Activated CD4-positive, alpha-beta memory T cell treated with anti-CD3 and anti-CD28 coated beads for 36 hours (primary cell): ENCODE results near the gene SAMD5. TPM values are rescaled to one million over a fixed set of nuclear protein-coding genes. Genes with fewer than 3 reads are reported as not detected.

Source experiments
- CTCF ChIA-PET: fragments of 350-600 bp; sonication (Branson Sonifier 250); formaldehyde crosslinking; loops from one replicate; lab custom pipeline; 2021; ENCODE audit warnings: antibody characterized with exemption, inconsistent platforms; lab: Charles Lee
- POLR2A ChIA-PET: fragments of 350-600 bp; sonication (Branson Sonifier 250); formaldehyde crosslinking; loops from one replicate; lab custom pipeline; 2021; ENCODE audit warnings: antibody characterized with exemption; lab: Charles Lee
- DNase-seq: peaks from one replicate; pipeline ENCODE4 v3.0.0-alpha.2; 2020
- H3K27ac Mint-ChIP-seq: one replicate; pipeline ENCODE4 v1.8.0; 2021; ENCODE audit warnings: mixed read lengths
- H3K27me3 Mint-ChIP-seq: one replicate; pipeline ENCODE4 v1.8.0; 2021; ENCODE audit warnings: mixed read lengths
- H3K36me3 Mint-ChIP-seq: one replicate; pipeline ENCODE4 v1.8.0; 2021; ENCODE audit warnings: mixed read lengths
- H3K4me1 Mint-ChIP-seq: one replicate; pipeline ENCODE4 v1.8.0; 2021; ENCODE audit warnings: low read depth, mixed read lengths
- H3K4me3 Mint-ChIP-seq: one replicate; pipeline ENCODE4 v1.8.0; 2021; ENCODE audit warnings: mild to moderate bottlenecking, mixed read lengths
- H3K9me3 Mint-ChIP-seq: one replicate; pipeline ENCODE4 v1.8.0; 2021; ENCODE audit warnings: mixed read lengths
- intact Hi-C: fragments of 100-400 bp; cut with micrococcal nuclease; formaldehyde crosslinking; loops from one replicate; pipeline ENCODE4 v1.15.1; 2023
- total RNA-seq, 2 experiments: library from RNA; stranded (reverse); gene quantifications; one replicate each; pipeline ENCODE4 v1.2.3, GENCODE V29; 2021

The SAMD5 gene
- total RNA-seq = under 1 TPM; 0.02 to 0.12 TPM

DNA sequence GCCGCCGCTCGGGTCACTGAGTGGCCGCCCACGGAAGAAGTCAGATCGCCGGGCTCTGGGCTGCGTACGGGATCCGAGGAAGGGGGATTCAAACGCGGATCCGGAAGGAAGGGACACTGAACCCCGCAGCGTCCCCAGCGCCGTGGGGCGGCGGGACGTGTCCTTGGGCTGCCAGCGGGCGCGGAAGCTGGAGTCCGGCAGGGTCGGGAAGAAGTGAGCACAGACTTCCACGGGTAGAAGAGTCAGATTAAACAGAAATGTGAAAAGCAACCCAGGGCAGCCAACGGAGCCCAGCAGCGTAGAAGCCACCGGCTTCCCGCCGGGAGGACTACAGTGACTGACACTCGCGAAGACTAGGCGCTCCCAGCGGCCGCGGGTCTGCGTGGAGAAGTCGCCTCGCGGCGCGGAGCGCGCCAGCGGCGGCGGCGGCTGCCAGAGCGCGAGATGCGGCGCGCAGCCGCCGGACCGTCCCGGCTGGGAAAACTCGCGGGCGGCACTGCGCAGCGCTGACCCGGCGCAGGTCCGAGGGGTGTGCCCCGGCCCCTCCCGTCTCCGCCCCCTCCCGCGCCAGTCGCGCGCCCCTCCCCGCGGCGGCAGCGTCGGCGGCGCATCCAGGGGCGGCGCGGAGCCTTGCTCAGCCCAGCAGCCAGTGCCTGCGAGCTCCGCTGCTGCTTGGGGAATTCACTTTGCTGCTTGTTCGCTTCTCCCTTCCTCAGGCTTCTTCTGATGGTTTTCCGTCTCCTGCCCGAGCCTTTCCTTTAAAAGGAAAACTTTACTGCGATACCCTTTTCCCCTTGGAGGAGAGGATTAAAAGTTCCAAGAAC lies at the start of gene SAMD5:
Gene SAMD5, plus strand, starts transcription at position 649 of the 824 bp plus-strand sequence. CDS start 239 bp downstream, outside the sequence.
- Mint-ChIP-seq H3K4me1 (peaks cover 17% of the 10 kb centered on the region), H3K4me3 (peak within 1 kb of the TSS; percentile 70), H3K36me3 (no peaks in the 10 kb centered on the region), H3K27ac (no peak within 1 kb of the TSS), H3K27me3 (peaks cover 54% of the 10 kb centered on the region), H3K9me3 (no peaks in the 10 kb centered on the region)
- DNase-seq = peak; percentile 34
- CTCF ChIA-PET = interaction anchor here (1.0 to 1.5 kb wide), 7 partner anchors 125 to 956 kb away, joined by 3 to 24 read pairs (median 3); no protein-coding TSS in a partner anchor
- intact Hi-C loops = loop anchor here (5.0 kb wide), 3 partner anchors 651 to 954 kb away; no protein-coding TSS in a partner anchor
- POLR2A ChIA-PET = no interaction called here

DNA sequence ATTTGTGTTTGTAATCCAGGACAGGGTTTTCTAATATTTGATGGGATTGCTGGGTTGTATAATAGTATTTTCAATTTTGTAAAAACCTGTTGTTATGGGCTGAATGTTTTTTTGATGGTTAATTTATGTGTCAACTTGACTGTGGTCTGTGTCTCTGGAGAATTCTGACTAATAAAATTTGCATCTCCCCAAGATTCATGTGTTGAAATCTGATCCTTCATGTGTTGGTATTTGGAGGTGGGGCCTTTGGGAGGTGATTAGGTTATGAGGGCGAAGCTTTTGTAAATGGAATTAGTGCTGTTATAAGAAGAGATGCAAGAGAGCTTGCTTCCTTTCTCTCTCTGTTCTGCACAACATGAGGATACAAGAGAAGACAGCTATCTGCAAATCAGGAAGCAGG lies 48.7 kb upstream of the SAMD5 start:
- Mint-ChIP-seq H3K4me1 (no peaks in the 10 kb centered on the region), H3K27me3 (peaks cover 5% of the 10 kb centered on the region), H3K36me3 (no peaks in the 10 kb centered on the region), H3K4me3 (no peak overlapping the region), H3K27ac (no peak overlapping the region), H3K9me3 (peaks cover 4% of the 10 kb centered on the region)
- no peak for DNase-seq
- intact Hi-C loops = no loop called here
- POLR2A ChIA-PET = no interaction called here
- CTCF ChIA-PET = no interaction called here

DNA sequence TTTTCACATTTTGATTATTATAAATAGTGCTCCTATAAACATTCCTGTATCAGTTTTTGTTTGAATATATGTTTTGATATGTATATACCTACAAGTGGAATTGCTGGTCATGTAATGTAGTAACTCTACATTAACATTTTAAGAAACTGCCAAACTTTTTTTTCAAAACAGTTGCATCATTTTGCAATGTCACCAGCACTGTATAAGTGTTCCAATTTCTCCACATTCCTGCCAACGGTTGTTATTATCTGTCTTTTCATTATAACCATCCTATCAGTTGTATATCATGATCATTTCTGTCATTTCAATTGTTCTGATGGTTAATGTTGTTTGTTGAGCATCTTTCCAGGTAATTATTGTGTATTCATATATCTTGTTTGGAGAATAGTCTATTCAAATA lies 44.8 kb upstream of the SAMD5 start:
- CTCF ChIA-PET = no interaction called here
- Mint-ChIP-seq H3K4me3 (no peak overlapping the region), H3K9me3 (no peaks in the 10 kb centered on the region), H3K36me3 (no peaks in the 10 kb centered on the region), H3K4me1 (no peaks in the 10 kb centered on the region), H3K27ac (no peak overlapping the region), H3K27me3 (peaks cover 11% of the 10 kb centered on the region)
- intact Hi-C loops = no loop called here
- DNase-seq = no peak
- POLR2A ChIA-PET = no interaction called here

DNA sequence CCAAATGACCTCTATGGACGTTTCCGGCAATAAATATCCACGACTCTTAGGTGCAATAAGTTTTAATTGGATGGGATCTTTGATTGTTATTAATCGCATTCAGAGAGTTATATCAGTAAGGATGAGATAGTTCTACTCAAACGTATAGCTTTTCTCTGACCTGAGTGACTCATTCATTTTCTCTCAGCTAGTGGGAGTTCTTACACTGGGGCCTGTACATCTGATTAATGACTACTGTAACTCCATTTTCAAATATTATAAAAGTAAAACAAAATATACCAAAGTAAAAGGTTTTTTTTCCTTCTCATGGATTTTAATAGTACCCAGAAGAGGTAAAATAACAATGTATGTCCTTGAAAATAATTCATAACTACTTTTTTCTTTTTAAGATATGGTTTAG lies 41.1 kb upstream of the SAMD5 start:
- no peaks in the 10 kb centered on the region for H3K36me3 Mint-ChIP-seq
- no peak overlapping the region for H3K4me3 Mint-ChIP-seq
- ChIA-PET CTCF (no interaction called here), POLR2A (no interaction called here)
- H3K4me1 Mint-ChIP-seq = no peaks in the 10 kb centered on the region
- intact Hi-C loops = no loop called here
- no peak for DNase-seq
- H3K9me3 Mint-ChIP-seq = no peaks in the 10 kb centered on the region
- H3K27ac Mint-ChIP-seq = no peak overlapping the region
- H3K27me3 Mint-ChIP-seq = peaks cover 16% of the 10 kb centered on the region

DNA sequence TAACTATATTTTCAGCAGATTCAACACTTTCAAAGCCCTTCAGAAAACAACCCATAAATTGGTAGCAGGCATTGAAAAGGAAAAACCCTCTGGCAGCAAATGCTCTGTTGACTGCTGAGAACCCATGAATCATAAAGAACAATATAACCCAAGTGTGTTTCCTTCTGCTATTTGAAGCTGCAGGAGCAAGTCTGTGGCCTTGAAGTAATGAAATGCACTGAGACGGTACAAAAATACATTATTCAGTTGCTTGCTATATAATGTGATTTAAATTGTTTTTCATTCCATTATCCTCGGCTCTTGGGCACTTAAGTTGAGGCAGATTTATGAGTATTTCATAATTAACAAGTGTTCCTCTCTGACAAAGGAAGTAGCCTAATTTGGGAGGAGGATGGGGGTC lies 40.6 kb upstream of the SAMD5 start:
- Mint-ChIP-seq H3K27me3 (peaks cover 16% of the 10 kb centered on the region), H3K4me1 (no peaks in the 10 kb centered on the region), H3K27ac (no peak overlapping the region), H3K36me3 (no peaks in the 10 kb centered on the region), H3K9me3 (no peaks in the 10 kb centered on the region), H3K4me3 (no peak overlapping the region)
- POLR2A ChIA-PET = no interaction called here
- intact Hi-C loops = no loop called here
- CTCF ChIA-PET = no interaction called here
- DNase-seq = no peak

DNA sequence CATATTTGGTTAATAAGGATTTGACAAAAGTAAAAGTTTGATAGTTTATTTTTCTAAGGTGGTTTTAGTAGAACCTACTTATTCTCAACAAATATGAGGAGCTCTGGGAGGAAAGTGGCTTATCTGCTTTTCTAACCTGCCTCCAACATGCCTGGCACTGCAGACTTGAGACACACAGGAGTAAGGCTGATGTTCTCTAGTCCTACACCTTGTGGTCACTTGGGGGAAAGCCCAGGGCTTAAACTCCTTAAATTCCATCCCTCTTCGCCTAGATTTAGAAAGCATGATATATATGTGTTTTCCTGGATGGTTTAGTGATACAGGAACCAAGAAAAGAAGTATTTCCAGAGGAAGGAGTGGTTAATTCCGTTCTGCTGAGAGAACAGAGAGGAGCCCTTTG lies 39.9 kb upstream of the SAMD5 start:
- intact Hi-C loops = no loop called here
- H3K36me3 Mint-ChIP-seq = no peaks in the 10 kb centered on the region
- POLR2A ChIA-PET = no interaction called here
- H3K4me3 Mint-ChIP-seq = no peak overlapping the region
- CTCF ChIA-PET = no interaction called here
- H3K4me1 Mint-ChIP-seq = no peaks in the 10 kb centered on the region
- peaks cover 5% of the 10 kb centered on the region for H3K9me3 Mint-ChIP-seq
- H3K27ac Mint-ChIP-seq = no peak overlapping the region
- no peak for DNase-seq
- H3K27me3 Mint-ChIP-seq = peaks cover 16% of the 10 kb centered on the region

DNA sequence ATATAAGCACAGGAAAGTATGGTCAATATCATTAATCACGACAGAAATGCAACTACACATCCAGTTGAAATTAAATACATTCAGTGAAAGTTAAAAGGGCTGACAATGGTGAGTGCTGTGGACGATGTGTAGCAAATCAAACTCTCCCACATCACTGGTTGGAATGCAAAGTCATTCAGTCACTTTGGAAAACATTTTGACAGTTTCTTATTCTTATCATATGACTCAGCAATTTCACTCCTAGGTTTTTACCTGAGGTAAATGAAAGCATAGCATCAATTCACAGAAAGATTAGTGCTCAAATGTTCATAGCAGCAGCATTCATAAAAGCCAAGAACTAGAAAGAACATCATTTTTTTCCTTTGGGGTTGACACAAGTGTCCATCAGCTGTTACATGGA lies 28.6 kb upstream of the SAMD5 start:
- H3K9me3 Mint-ChIP-seq = peaks cover 2% of the 10 kb centered on the region
- H3K36me3 Mint-ChIP-seq = no peaks in the 10 kb centered on the region
- no peak for DNase-seq
- ChIA-PET CTCF (no interaction called here), POLR2A (no interaction called here)
- intact Hi-C loops = no loop called here
- no peak overlapping the region for H3K27ac Mint-ChIP-seq
- H3K4me1 Mint-ChIP-seq = no peaks in the 10 kb centered on the region
- H3K27me3 Mint-ChIP-seq = peaks cover 2% of the 10 kb centered on the region
- no peak overlapping the region for H3K4me3 Mint-ChIP-seq

DNA sequence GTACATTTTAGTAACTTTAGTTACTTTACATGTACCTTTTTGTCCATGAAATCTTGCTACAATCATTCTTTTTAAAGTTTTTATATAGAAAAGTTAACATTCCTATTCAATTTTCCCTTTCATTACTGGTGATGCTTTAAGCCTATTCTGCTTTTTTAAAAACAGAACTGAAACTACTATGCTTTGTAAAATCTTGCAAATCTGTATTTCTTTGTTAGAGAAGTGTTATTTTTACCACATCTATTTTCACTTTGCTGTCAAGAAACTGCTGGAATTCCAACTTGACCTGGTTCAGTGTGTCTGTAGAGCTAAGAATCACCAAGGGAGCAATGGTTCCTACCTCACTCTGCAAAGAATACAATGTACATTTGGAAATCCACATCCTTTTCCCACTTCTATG lies 21.8 kb upstream of the SAMD5 start:
- peaks cover 2% of the 10 kb centered on the region for H3K9me3 Mint-ChIP-seq
- CTCF ChIA-PET = no interaction called here
- DNase-seq = no peak
- H3K36me3 Mint-ChIP-seq = no peaks in the 10 kb centered on the region
- POLR2A ChIA-PET = no interaction called here
- no peak overlapping the region for H3K27ac Mint-ChIP-seq
- no peak overlapping the region for H3K4me3 Mint-ChIP-seq
- intact Hi-C loops = no loop called here
- peaks cover 7% of the 10 kb centered on the region for H3K27me3 Mint-ChIP-seq
- no peaks in the 10 kb centered on the region for H3K4me1 Mint-ChIP-seq

DNA sequence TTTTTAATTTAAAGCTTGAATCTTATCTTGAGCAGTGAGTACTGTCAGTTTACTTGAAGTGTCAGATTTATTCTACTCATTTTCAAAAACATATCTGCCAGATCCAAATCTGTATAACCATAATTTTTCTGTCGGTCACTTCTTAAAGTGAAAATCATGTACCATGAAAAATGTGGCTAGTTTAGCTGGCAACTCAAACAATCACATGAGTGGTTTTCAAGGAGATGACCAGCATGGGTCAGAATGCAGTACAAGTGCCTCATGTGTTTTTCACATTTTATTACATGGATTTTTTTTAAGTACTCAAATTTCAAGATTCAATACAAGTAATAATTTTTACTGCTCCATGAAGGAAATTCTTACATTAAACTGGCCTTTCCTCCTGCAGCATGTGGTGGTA lies 11.0 kb upstream of the SAMD5 start:
- Mint-ChIP-seq H3K4me3 (no peak overlapping the region), H3K27me3 (peaks cover 15% of the 10 kb centered on the region), H3K9me3 (no peaks in the 10 kb centered on the region), H3K36me3 (no peaks in the 10 kb centered on the region), H3K27ac (no peak overlapping the region), H3K4me1 (no peaks in the 10 kb centered on the region)
- DNase-seq = no peak
- intact Hi-C loops = no loop called here
- ChIA-PET CTCF (no interaction called here), POLR2A (no interaction called here)

DNA sequence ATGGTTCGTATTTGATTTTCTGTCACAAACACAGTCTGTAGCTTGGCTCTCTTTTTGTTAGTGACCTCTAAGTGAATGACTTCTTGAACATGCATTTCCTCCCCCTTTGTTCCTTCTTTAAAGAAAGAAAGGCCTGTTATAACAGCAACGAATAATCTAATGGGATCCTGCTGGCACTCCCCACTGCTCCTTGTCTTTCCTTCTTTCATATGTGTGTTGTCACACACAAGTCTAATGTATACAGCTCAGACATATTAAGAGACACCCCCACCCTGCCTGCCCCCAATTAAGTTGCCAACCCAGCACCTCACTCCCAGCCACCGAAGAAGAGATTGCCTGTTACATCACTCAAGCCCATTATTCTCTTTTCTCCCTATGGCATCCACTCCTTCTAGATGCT lies 4.9 kb upstream of the SAMD5 start:
- DNase-seq = no peak
- Mint-ChIP-seq H3K27ac (no peak overlapping the region), H3K36me3 (no peaks in the 10 kb centered on the region), H3K4me3 (no peak overlapping the region), H3K9me3 (no peaks in the 10 kb centered on the region), H3K27me3 (peaks cover 47% of the 10 kb centered on the region), H3K4me1 (peaks cover 11% of the 10 kb centered on the region)
- CTCF ChIA-PET = interaction anchor here (1.6 kb wide), 1 partner anchor 11 kb away, joined by 3 read pairs; no protein-coding TSS in a partner anchor
- intact Hi-C loops = no loop called here
- POLR2A ChIA-PET = no interaction called here

DNA sequence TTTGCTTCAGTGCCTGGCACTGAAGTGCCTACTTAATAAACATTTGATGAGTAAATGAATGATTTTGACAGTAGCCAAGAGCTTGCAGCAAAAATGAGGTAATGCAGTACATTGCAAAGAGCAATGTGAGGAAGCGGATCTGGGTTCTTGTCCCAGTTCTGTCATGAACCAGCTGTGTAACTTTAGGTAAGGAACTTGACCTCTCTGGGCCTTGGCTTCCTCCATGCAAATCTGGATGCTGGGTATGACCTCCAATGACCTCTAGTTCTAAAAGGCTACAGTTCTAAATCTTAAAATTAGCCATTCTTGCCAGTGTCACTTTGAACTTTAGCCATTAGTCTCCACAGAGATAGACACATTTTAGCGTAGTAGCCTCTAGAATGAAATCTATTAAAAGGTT lies 3.6 kb upstream of the SAMD5 start:
- Mint-ChIP-seq H3K4me1 (peaks cover 17% of the 10 kb centered on the region), H3K27ac (no peak overlapping the region), H3K9me3 (no peaks in the 10 kb centered on the region), H3K36me3 (no peaks in the 10 kb centered on the region), H3K27me3 (peaks cover 51% of the 10 kb centered on the region), H3K4me3 (no peak overlapping the region)
- ChIA-PET CTCF (interaction anchor here (0.7 to 1.5 kb wide), 2 partner anchors 636 to 663 kb away, joined by 3 to 4 read pairs; no protein-coding TSS in a partner anchor), POLR2A (no interaction called here)
- DNase-seq = no peak
- intact Hi-C loops = loop anchor here (5.0 kb wide), 3 partner anchors 648 to 957 kb away; no protein-coding TSS in a partner anchor

DNA sequence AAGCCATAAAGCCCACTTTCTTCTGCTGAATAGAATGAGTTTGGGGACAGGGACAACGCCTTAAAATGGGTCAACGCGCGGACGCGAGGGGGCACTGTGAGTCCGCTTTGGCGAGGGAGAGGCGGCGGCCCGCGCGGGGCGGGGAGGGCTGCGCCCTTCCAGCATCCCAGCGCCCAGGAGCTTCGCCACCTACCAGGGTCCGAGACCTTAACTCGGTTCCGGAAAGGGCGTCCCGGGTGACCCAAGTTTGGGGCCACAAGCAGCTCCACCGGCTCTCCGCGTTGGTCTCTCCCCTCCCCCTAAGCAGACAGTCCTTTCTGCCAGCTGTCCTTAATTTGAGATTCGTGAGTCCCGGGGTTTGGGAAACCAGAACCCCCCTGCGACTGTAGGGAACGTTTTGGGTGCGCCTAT lies 1.8 kb upstream of the SAMD5 start:
- H3K27ac Mint-ChIP-seq = no peak overlapping the region
- CTCF ChIA-PET = interaction anchor here (0.7 to 1.5 kb wide), 15 partner anchors 10 to 957 kb away, joined by 3 to 24 read pairs (median 3); no protein-coding TSS in a partner anchor
- intact Hi-C loops = loop anchor here (1.0 to 5.0 kb wide), 5 partner anchors 640 to 956 kb away; no protein-coding TSS in a partner anchor
- no peaks in the 10 kb centered on the region for H3K36me3 Mint-ChIP-seq
- no peak overlapping the region for H3K4me3 Mint-ChIP-seq
- peaks cover 55% of the 10 kb centered on the region for H3K27me3 Mint-ChIP-seq
- H3K4me1 Mint-ChIP-seq = peaks cover 17% of the 10 kb centered on the region
- no peaks in the 10 kb centered on the region for H3K9me3 Mint-ChIP-seq
- DNase-seq = peak; percentile 71
- POLR2A ChIA-PET = no interaction called here
